Measurements from ENCODE around the gene FOXO1. TPM values are rescaled to one million over a fixed set of nuclear protein-coding genes. Genes with fewer than 3 reads are reported as not detected.

FOXO1 gene
- total and polyA plus RNA-seq, 2 experiments from 2014 or later = 32.4 to 68.0 TPM

DNA sequence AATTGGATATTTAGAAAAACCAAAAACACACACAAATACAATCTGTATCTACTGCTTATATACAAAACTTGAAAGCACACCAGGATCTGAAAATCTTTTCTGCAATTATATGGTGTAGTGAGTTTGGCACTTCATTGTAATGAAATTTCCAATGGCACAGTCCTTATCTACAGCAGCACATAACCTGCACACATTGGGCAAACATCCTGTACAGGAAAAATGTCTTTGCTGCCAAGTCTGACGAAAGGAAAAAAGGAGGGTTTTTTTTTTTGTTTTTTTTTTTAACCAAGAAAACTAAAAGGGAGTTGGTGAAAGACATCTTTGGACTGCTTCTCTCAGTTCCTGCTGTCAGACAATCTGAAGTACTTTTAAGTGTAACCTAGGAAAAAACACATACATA, 107.8 kb downstream of the FOXO1 start (continued):
- TF ChIP-seq, protein P1, sequence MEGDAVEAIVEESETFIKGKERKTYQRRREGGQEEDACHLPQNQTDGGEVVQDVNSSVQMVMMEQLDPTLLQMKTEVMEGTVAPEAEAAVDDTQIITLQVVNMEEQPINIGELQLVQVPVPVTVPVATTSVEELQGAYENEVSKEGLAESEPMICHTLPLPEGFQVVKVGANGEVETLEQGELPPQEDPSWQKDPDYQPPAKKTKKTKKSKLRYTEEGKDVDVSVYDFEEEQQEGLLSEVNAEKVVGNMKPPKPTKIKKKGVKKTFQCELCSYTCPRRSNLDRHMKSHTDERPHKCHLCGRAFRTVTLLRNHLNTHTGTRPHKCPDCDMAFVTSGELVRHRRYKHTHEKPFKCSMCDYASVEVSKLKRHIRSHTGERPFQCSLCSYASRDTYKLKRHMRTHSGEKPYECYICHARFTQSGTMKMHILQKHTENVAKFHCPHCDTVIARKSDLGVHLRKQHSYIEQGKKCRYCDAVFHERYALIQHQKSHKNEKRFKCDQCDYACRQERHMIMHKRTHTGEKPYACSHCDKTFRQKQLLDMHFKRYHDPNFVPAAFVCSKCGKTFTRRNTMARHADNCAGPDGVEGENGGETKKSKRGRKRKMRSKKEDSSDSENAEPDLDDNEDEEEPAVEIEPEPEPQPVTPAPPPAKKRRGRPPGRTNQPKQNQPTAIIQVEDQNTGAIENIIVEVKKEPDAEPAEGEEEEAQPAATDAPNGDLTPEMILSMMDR (conservative IDR thresholded peaks at IDR 0.05; ENCODE audit: low read depth in 2 of 2) = no peak

DNA sequence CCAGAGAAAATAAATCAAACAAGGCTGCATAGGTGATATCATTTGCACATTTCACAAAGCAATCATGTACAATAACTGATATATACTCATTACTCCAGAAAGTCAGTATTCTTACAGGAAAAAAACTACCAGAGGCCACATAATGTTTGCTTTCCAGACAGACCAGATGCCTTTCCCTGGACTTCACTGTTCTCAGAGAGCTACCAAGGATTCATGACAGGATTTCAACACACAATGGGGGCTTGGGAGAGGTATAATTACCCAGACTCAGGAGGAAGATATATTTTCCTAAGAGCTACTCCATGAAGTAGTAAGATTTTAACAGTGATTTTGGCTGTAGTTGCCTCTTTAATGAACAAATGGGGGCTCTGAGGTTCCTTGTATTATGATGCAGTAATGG, 110.0 kb downstream of the FOXO1 start:
- no peak overlapping the region for H3K4me3 Mint-ChIP-seq
- Histone ChIP-seq H3K4me3 (no peak overlapping the region), H4K20me1 (replicated peaks; ENCODE audit: insufficient read depth) (peaks cover 42% of the 10 kb centered on the region), H3F3A (replicated peaks; ENCODE audit: low read depth) (no peaks in the 10 kb centered on the region), H3K4me1 (ENCODE audit: insufficient read depth) (peaks cover 17% of the 10 kb centered on the region), H3K27ac (ENCODE audit: low read depth) (peak overlapping the region; percentile 10; the same call in 1 of the 2 replicates), H3K27me3 (ENCODE audit: insufficient read depth) (no peaks in the 10 kb centered on the region), H3K36me3 (ENCODE audit: insufficient read depth) (peaks cover 10% of the 10 kb centered on the region; the same call in 1 of the 2 replicates), H2AFZ (no peak overlapping the region), H3K4me2 (no peak overlapping the region), H3K79me2 (replicated peaks; ENCODE audit: insufficient read depth) (peaks cover 74% of the 10 kb centered on the region), H3K9me2 (ENCODE audit: insufficient read depth) (no peaks in the 10 kb centered on the region)
- DNase-seq (ENCODE audit: low spot score) = no peak
- H3K36me3 Mint-ChIP-seq (ENCODE audit: low read depth) = peaks cover 37% of the 10 kb centered on the region
- no peak overlapping the region for H3K27ac Mint-ChIP-seq
- no peak for ATAC-seq
- peaks cover 18% of the 10 kb centered on the region for H3K27me3 Mint-ChIP-seq (ENCODE audit: insufficient read depth, low read depth, poor library complexity)
- H3K9me3 Mint-ChIP-seq = no peaks in the 10 kb centered on the region; the same call in 2 of the 3 replicates
- peaks cover 41% of the 10 kb centered on the region for H3K4me1 Mint-ChIP-seq
- TF ChIP-seq NANOG (IDR thresholded peaks at IDR 0.05; ENCODE audit: borderline replicate concordance) (no peak), EZH2phosphoT487 (IDR thresholded peaks at IDR 0.05; ENCODE audit: unreplicated experiment) (no peak), POLR2AphosphoS5 (IDR thresholded peaks at IDR 0.05; ENCODE audit: low read depth) (no peak), JUNB (IDR thresholded peaks at IDR 0.05; ENCODE audit: unreplicated experiment) (no peak)

DNA sequence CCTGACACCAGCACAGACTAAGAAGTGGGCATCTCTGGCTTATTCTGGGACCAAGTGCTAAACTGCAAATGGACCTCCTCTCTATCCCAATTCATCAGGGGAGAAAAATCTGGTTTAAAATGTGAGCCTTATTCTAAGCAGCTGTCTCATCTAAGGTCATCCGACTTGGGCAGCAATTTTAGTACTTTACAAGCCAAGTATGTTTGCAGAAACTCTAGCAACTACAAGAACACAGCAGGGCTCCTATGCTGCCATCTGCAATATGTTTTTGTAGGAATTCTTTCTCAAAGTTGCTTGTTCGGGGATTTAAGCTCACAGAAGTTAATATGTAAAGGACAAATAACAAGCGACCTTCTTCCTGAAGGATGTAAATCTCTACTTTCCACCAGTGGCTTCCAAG, 113.1 kb downstream of the FOXO1 start:
- Histone ChIP-seq H3F3A (replicated peaks; ENCODE audit: low read depth) (0 out of 2 replicates have a peak, but pooled peaks cover 4% of the 10 kb centered on the region), H3K79me2 (replicated peaks; ENCODE audit: insufficient read depth) (peaks cover 54% of the 10 kb centered on the region), H3K27me3 (ENCODE audit: insufficient read depth) (no peaks in the 10 kb centered on the region), H3K4me2 (no peak overlapping the region), H4K20me1 (replicated peaks; ENCODE audit: insufficient read depth) (peaks cover 31% of the 10 kb centered on the region), H3K36me3 (ENCODE audit: insufficient read depth) (no peaks in the 10 kb centered on the region), H2AFZ (no peak overlapping the region), H3K4me1 (ENCODE audit: insufficient read depth) (peaks cover 26% of the 10 kb centered on the region), H3K27ac (ENCODE audit: low read depth) (no peak overlapping the region), H3K4me3 (no peak overlapping the region), H3K9me2 (ENCODE audit: insufficient read depth) (0 out of 2 replicates have a peak, but pooled peaks cover 2% of the 10 kb centered on the region)
- Mint-ChIP-seq H3K4me3 (no peak overlapping the region), H3K27ac (no peak overlapping the region), H3K4me1 (peaks cover 52% of the 10 kb centered on the region), H3K9me3 (no peaks in the 10 kb centered on the region), H3K27me3 (ENCODE audit: insufficient read depth, low read depth, poor library complexity) (peaks cover 11% of the 10 kb centered on the region), H3K36me3 (ENCODE audit: low read depth) (peaks cover 10% of the 10 kb centered on the region; the same call in 2 of the 3 replicates)
- DNase-seq (ENCODE audit: low spot score) (no peak), ATAC-seq (no peak)
- TF ChIP-seq EZH2 (IDR thresholded peaks at IDR 0.05; ENCODE audit: low read depth, unreplicated experiment) = no peak
- TF ChIP-seq, protein P2, sequence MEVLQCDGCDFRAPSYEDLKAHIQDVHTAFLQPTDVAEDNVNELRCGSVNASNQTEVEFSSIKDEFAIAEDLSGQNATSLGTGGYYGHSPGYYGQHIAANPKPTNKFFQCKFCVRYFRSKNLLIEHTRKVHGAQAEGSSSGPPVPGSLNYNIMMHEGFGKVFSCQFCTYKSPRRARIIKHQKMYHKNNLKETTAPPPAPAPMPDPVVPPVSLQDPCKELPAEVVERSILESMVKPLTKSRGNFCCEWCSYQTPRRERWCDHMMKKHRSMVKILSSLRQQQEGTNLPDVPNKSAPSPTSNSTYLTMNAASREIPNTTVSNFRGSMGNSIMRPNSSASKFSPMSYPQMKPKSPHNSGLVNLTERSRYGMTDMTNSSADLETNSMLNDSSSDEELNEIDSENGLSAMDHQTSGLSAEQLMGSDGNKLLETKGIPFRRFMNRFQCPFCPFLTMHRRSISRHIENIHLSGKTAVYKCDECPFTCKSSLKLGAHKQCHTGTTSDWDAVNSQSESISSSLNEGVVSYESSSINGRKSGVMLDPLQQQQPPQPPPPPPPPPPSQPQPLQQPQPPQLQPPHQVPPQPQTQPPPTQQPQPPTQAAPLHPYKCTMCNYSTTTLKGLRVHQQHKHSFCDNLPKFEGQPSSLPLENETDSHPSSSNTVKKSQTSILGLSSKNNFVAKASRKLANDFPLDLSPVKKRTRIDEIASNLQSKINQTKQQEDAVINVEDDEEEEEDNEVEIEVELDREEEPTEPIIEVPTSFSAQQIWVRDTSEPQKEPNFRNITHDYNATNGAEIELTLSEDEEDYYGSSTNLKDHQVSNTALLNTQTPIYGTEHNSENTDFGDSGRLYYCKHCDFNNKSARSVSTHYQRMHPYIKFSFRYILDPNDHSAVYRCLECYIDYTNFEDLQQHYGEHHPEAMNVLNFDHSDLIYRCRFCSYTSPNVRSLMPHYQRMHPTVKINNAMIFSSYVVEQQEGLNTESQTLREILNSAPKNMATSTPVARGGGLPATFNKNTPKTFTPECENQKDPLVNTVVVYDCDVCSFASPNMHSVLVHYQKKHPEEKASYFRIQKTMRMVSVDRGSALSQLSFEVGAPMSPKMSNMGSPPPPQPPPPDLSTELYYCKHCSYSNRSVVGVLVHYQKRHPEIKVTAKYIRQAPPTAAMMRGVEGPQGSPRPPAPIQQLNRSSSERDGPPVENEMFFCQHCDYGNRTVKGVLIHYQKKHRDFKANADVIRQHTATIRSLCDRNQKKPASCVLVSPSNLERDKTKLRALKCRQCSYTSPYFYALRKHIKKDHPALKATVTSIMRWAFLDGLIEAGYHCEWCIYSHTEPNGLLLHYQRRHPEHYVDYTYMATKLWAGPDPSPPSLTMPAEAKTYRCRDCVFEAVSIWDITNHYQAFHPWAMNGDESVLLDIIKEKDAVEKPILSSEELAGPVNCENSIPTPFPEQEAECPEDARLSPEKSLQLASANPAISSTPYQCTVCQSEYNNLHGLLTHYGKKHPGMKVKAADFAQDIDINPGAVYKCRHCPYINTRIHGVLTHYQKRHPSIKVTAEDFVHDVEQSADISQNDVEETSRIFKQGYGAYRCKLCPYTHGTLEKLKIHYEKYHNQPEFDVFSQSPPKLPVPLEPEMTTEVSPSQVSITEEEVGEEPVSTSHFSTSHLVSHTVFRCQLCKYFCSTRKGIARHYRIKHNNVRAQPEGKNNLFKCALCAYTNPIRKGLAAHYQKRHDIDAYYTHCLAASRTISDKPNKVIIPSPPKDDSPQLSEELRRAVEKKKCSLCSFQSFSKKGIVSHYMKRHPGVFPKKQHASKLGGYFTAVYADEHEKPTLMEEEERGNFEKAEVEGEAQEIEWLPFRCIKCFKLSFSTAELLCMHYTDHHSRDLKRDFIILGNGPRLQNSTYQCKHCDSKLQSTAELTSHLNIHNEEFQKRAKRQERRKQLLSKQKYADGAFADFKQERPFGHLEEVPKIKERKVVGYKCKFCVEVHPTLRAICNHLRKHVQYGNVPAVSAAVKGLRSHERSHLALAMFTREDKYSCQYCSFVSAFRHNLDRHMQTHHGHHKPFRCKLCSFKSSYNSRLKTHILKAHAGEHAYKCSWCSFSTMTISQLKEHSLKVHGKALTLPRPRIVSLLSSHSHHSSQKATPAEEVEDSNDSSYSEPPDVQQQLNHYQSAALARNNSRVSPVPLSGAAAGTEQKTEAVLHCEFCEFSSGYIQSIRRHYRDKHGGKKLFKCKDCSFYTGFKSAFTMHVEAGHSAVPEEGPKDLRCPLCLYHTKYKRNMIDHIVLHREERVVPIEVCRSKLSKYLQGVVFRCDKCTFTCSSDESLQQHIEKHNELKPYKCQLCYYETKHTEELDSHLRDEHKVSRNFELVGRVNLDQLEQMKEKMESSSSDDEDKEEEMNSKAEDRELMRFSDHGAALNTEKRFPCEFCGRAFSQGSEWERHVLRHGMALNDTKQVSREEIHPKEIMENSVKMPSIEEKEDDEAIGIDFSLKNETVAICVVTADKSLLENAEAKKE (CRISPR knock-in tag; IDR thresholded peaks at IDR 0.05) = no peak
- TF ChIP-seq ZNF114 (CRISPR knock-in tag; IDR thresholded peaks at IDR 0.05) = no peak
- no peak for TF ChIP-seq JUNB (IDR thresholded peaks at IDR 0.05; ENCODE audit: unreplicated experiment)
- TF ChIP-seq, protein P3, sequence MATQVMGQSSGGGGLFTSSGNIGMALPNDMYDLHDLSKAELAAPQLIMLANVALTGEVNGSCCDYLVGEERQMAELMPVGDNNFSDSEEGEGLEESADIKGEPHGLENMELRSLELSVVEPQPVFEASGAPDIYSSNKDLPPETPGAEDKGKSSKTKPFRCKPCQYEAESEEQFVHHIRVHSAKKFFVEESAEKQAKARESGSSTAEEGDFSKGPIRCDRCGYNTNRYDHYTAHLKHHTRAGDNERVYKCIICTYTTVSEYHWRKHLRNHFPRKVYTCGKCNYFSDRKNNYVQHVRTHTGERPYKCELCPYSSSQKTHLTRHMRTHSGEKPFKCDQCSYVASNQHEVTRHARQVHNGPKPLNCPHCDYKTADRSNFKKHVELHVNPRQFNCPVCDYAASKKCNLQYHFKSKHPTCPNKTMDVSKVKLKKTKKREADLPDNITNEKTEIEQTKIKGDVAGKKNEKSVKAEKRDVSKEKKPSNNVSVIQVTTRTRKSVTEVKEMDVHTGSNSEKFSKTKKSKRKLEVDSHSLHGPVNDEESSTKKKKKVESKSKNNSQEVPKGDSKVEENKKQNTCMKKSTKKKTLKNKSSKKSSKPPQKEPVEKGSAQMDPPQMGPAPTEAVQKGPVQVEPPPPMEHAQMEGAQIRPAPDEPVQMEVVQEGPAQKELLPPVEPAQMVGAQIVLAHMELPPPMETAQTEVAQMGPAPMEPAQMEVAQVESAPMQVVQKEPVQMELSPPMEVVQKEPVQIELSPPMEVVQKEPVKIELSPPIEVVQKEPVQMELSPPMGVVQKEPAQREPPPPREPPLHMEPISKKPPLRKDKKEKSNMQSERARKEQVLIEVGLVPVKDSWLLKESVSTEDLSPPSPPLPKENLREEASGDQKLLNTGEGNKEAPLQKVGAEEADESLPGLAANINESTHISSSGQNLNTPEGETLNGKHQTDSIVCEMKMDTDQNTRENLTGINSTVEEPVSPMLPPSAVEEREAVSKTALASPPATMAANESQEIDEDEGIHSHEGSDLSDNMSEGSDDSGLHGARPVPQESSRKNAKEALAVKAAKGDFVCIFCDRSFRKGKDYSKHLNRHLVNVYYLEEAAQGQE (IDR thresholded peaks at IDR 0.05; ENCODE audit: unreplicated experiment) = no peak
